BJ (cell line): ENCODE data around the gene NDUFB10. TPM values are rescaled to one million over a fixed set of nuclear protein-coding genes. Genes with fewer than 3 reads are reported as not detected.
A peak's percentile ranks its signal among the peaks of the same experiment; 100 is the strongest.

Experiments
- CTCF ChIA-PET: fragments of 350-600 bp; formaldehyde crosslinking; extraction: SDS; loops from one replicate; lab custom pipeline; 2021; ENCODE audit warnings: antibody characterized with exemption, inconsistent platforms; lab: Yijun Ruan, JAX
- POLR2A ChIA-PET: fragments of 300-600 bp; sonication (Branson Sonifier 250); formaldehyde crosslinking; extraction: SDS; loops from one replicate; lab custom pipeline; 2021; ENCODE audit warnings: antibody characterized with exemption; lab: Charles Lee
- DNase-seq: peaks from one replicate; pipeline ENCODE4 v3.0.0-alpha.2; 2011; ENCODE audit warnings: low read depth
- H3K27me3 ChIP-seq: 2 replicates; pipeline ENCODE4 v1.6.0; 2011; ENCODE audit warnings: low read length; ENCODE audit not compliant: control insufficient read depth, insufficient read depth
- H3K36me3 ChIP-seq: 2 replicates; pipeline ENCODE4 v1.5.1; 2011; ENCODE audit warnings: low read length; ENCODE audit not compliant: control insufficient read depth, insufficient read depth
- H3K4me3 ChIP-seq: 2 replicates; pipeline ENCODE4 v1.5.1; 2011; ENCODE audit warnings: low read depth, mild to moderate bottlenecking, control low read depth, low read length
- CTCF ChIP-seq: IDR thresholded peaks from 2 replicates; pipeline ENCODE4 v1.5.1; 2011; ENCODE audit warnings: low read depth, mild to moderate bottlenecking, control low read depth, inconsistent platforms, low read length, moderate library complexity; ENCODE audit not compliant: insufficient read depth
- polyA plus RNA-seq: library from polyadenylated mRNA; depleted of rRNA; stranded (reverse); fragments of >200 nt; gene quantifications from 2 replicates; pipeline ENCODE4 v1.2.3, GENCODE V29; 2011

Gene NDUFB10
- polyA plus RNA-seq, 1 experiment: 183 TPM

- Histone ChIP-seq H3K36me3 (no peaks in the 10 kb centered on the region; the same call in 1 of the 2 replicates), H3K4me3 (no peak overlapping the region), H3K27me3 (peaks cover 2% of the 10 kb centered on the region; the same call in 1 of the 2 replicates)
- ChIA-PET POLR2A (interaction anchor here (0.6 kb wide), 1 partner anchor 210 kb away, joined by 3 read pairs; the partner anchor contains the start of gene NUBP2), CTCF (interaction anchor here (0.6 to 1.4 kb wide), 4 partner anchors 10 to 1011 kb away, joined by 3 to 4 read pairs (median 4); no protein-coding TSS in a partner anchor)
- DNase-seq: no peak
- TF ChIP-seq CTCF: no peak
These were observed 33.5 kb downstream of the NDUFB10 start for GRCh38 chr16:1992704-1993317.

- ChIA-PET POLR2A (no interaction called here), CTCF (interaction anchor here (0.9 to 1.5 kb wide), 2 partner anchors 10 to 147 kb away, joined by 4 read pairs; no protein-coding TSS in a partner anchor)
- DNase-seq: no peak
- Histone ChIP-seq H3K27me3 (peaks cover 2% of the 10 kb centered on the region; the same call in 1 of the 2 replicates), H3K4me3 (no peak overlapping the region), H3K36me3 (peaks cover 7% of the 10 kb centered on the region)
- no peak for TF ChIP-seq CTCF
These were observed 34.4 kb downstream of the NDUFB10 start for GRCh38 chr16:1993731-1994131.

GRCh38 chr16:1997494-1998359, 38.4 kb downstream of the NDUFB10 start:
- no peak overlapping the region for H3K4me3 ChIP-seq
- no peak for TF ChIP-seq CTCF
- H3K27me3 ChIP-seq: no peaks in the 10 kb centered on the region
- DNase-seq: peak; percentile 60
- ChIA-PET CTCF (interaction anchor here (0.6 to 1.5 kb wide), 4 partner anchors 15 to 143 kb away, joined by 3 to 5 read pairs (median 4); no protein-coding TSS in a partner anchor), POLR2A (no interaction called here)
- peaks cover 42% of the 10 kb centered on the region for H3K36me3 ChIP-seq

GRCh38 chr16:1998360-1998835, 39.1 kb downstream of the NDUFB10 start:
- no peak for TF ChIP-seq CTCF
- no peak for DNase-seq

More at GRCh38 chr16:1998360-1998835, 39.1 kb downstream of the NDUFB10 start:
- ChIA-PET POLR2A (no interaction called here), CTCF (interaction anchor here (1.2 kb wide), 1 partner anchor 15 kb away, joined by 5 read pairs; no protein-coding TSS in a partner anchor)
- Histone ChIP-seq H3K36me3 (peaks cover 48% of the 10 kb centered on the region), H3K27me3 (no peaks in the 10 kb centered on the region), H3K4me3 (no peak overlapping the region)
